Hematopoietic multipotent progenitor cell (in vitro differentiated cells): ENCODE measurements around the gene IGF2BP2. TPM values are rescaled to one million over a fixed set of nuclear protein-coding genes. Genes with fewer than 3 reads are reported as not detected.

ENCODE experiments used
- DNase-seq, 3 donors: peaks; one replicate each; pipeline ENCODE4 v3.0.0-alpha.2; 2011 to 2015; ENCODE audit warnings: low read depth in 2 of 3, low spot score in 2 of 3
- small RNA-seq: library from RNA; depleted of rRNA; stranded (forward); fragments of <200 nt; gene quantifications from one replicate; pipeline ENCODE3, GENCODE V24; 2012
- total RNA-seq: library from RNA; depleted of rRNA; stranded (reverse); fragments of >200 nt; gene quantifications from one replicate; pipeline ENCODE4 v1.2.3, GENCODE V29; 2012

Gene IGF2BP2
- total RNA-seq, 1 donor, result 39.6 TPM

DNA sequence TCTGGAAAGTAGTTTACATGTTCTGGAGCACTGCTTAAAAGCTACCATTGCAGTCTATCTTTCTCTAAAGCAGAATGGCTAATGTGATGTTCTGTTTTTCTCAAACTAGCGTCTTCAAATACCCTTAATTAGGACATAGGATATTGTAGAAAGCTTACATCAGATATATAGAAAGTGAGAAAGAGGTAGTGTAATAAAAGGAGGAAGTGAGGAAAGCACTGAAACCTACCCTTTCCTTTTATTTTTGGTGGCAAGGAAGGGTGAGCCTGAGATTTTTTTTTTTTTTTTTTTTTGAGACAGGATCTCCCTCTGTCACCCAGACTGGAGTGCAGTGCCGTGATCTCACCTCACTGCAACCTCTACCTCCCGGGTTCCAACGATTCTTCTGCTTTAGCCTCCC lies 229.3 kb downstream of the IGF2BP2 start:
- peak in 1 of 3 donors; percentile 10 for DNase-seq

DNA sequence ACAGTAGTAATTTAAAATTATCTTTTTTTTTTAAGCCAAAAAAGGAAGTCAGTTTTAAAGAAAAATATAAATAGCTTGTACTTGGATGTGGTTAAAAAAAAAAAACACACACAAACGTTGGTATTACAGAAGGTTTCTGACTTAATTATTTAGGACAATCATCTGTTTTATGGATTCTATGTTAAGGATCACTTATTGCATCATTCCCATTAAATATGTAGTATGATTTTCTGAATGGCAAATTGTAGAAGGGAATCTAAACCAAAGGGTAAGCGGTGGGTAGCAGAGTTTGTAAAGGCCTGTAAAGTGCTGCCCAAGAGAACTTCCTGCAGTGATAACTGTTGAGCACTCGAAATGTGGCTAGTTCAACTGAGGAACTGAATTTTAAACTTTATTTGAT lies 230.8 kb downstream of the IGF2BP2 start:
- DNase-seq, result peak in 1 of 3 donors; percentile 57

Small RNA genes within 50 kb of the gene (small RNA-seq; reads per million reads assigned to genes)
- gene AC133473.1, result not detected
- not detected for gene MIR548AQ

Other genes starting within 250 kb of the IGF2BP2 start
- gene SENP2, start 238.7 kb downstream of the IGF2BP2 start, total RNA-seq, result 9.4 TPM
- 318 TPM for gene TRA2B, start 113.0 kb upstream of the IGF2BP2 start, total RNA-seq